K562 (cell line): Measurements from ENCODE around the gene RWDD3.

Experiments used
- ATF3 ChIP-seq, 2 experiments: fragments of 450-650 bp in 1 of 2; sonication (generic) in 1 of 2; formaldehyde crosslinking in 1 of 2; IDR thresholded peaks in 1 of 2; conservative IDR thresholded peaks in 1 of 2; 2 replicates each; pipeline versions ENCODE4 v1.6.1 to v1.8.1; 2016 to 2023; ENCODE audit warnings: mild to moderate bottlenecking in 2 of 2, moderate library complexity in 2 of 2, inconsistent platforms in 1 of 2, missing genetic modification reagents in 1 of 2
- CTCF ChIP-seq, 3 experiments: IDR thresholded peaks in 2 of 3; conservative IDR thresholded peaks in 1 of 3; 2 replicates each; pipeline ENCODE4 v1.5.1; 2011 to 2012; ENCODE audit warnings: low read length in 3 of 3, mild to moderate bottlenecking in 3 of 3, control low read depth in 2 of 3, improper control_type of control experiment in 1 of 3, inconsistent platforms in 1 of 3, low read depth in 1 of 3, mixed read lengths in 1 of 3, moderate library complexity in 1 of 3; ENCODE audit not compliant: insufficient read depth in 2 of 3
- ELF2 ChIP-seq: fragments of 250-450 bp; sonication (Bioruptor Pico); IDR thresholded peaks from 2 replicates; pipeline ENCODE4 v1.5.0; 2021; ENCODE audit warnings: mild to moderate bottlenecking
- JUND ChIP-seq, 2 experiments: IDR thresholded peaks; 2 replicates in 1 of 2; 3 replicates in 1 of 2; pipeline ENCODE4 v1.6.1; 2011; ENCODE audit warnings: borderline replicate concordance in 2 of 2, low read depth in 2 of 2, low read length in 2 of 2, improper control_type of control experiment in 1 of 2, missing biosample characterization in 1 of 2, missing genetic modification characterization in 1 of 2, missing genetic modification reagents in 1 of 2
- KAT7 ChIP-seq: sonication (generic); formaldehyde crosslinking; IDR thresholded peaks from 2 replicates; pipeline ENCODE4 v1.8.0; 2022; ENCODE audit warnings: missing genetic modification reagents, mild to moderate bottlenecking, borderline replicate concordance
- KDM2B ChIP-seq: fragments of 250-450 bp; sonication (Bioruptor Pico); IDR thresholded peaks from 2 replicates; pipeline ENCODE4 v1.8.0; 2021; ENCODE audit warnings: mild to moderate bottlenecking, moderate library complexity
- L3MBTL2 ChIP-seq: fragments of 450-650 bp; IDR thresholded peaks from 2 replicates; pipeline ENCODE4 v1.6.1; 2016; ENCODE audit warnings: mild to moderate bottlenecking, moderate library complexity
- MAFK ChIP-seq: IDR thresholded peaks from 2 replicates; pipeline ENCODE4 v1.6.1; 2011; ENCODE audit warnings: low read length, improper control_type of control experiment
- POLR2A ChIP-seq: fragments of 450-650 bp; conservative IDR thresholded peaks from 2 replicates; pipeline ENCODE4 v1.6.1; 2016
- POLR2AphosphoS5 ChIP-seq: IDR thresholded peaks from 2 replicates; pipeline ENCODE4 v1.6.1; 2011; ENCODE audit warnings: mild to moderate bottlenecking, low read depth, low read length, moderate library complexity; ENCODE audit not compliant: control insufficient read depth, insufficient read depth

GRCh38 chr1:95195046-95195445 lies 39.0 kb upstream of the RWDD3 start:
- TF ChIP-seq KAT7 (CRISPR knock-in tag) (no peak), L3MBTL2 (no peak), MAFK (no peak), JUND (IDR thresholded peaks at IDR 0.05; ENCODE audit: borderline replicate concordance, low read depth, low read length) (no peak), JUND (tag; IDR thresholded peaks at IDR 0.05; ENCODE audit: borderline replicate concordance, low read depth, low read length) (no peak), POLR2A (no peak), CTCF (IDR thresholded peaks at IDR 0.05 in 2 of 3, conservative IDR thresholded peaks at IDR 0.05 in 1 of 3; ENCODE audit: insufficient read depth in 2 of 3, low read depth in 1 of 3, low read length in 3 of 3) (no peak), ELF2 (no peak), ATF3 (IDR thresholded peaks at IDR 0.05) (no peak), ATF3 (CRISPR knock-in tag; conservative IDR thresholded peaks at IDR 0.05) (no peak), POLR2AphosphoS5 (no peak), KDM2B (CRISPR knock-in tag) (no peak)
